HG03159 (cell line): ENCODE results near the gene ACTG2.
"Not testable (repeated sequence)": the region's sequence is repeated elsewhere in the genome, so short reads cannot be mapped to it uniquely, and the experiment has no call there.

ENCODE experiments used
- ATAC-seq: cut with Tn5 transposase; IDR thresholded peaks from one replicate; pipeline ENCODE4 v1.9.1; 2021; ENCODE audit warnings: mild to moderate bottlenecking, moderate library complexity; ENCODE audit not compliant: unreplicated experiment

Gene ACTG2

GRCh38 chr2:73891276-73891901, 1.4 kb upstream of the ACTG2 start:
- ATAC-seq, result no peak

GRCh38 chr2:73893764-73894474, 1.1 kb downstream of the ACTG2 start:
- ATAC-seq, result no peak

- no peak for ATAC-seq
Observed at GRCh38 chr2:73894475-73894850, 1.7 kb downstream of the ACTG2 start.

DNA sequence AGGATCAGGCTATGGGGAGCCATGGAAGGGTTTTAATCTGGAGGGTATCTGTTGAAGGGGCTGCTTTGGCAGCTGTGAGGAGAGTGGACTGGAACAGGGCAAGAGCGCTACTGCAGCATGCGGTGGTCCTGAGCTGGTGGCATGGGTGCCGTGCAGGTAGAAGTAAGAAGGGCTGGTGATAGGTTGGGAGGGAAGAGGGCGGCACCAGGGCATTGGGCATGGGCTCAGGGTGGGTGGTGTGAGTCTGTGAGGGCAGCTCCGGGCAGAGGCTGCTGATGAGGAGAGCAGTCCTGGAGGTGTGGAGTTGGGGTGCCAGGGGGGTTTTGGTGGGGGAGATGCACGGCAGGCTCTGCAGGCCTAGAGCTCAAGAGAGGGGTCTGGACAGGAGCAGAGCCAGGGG, 2.1 kb downstream of the ACTG2 start:
- no peak for ATAC-seq

GRCh38 chr2:73895473-73895872, 2.7 kb downstream of the ACTG2 start:
- no peak for ATAC-seq

- ATAC-seq, result peak; percentile 54
Observed at GRCh38 chr2:73896362-73897239, 3.8 kb downstream of the ACTG2 start.

DNA sequence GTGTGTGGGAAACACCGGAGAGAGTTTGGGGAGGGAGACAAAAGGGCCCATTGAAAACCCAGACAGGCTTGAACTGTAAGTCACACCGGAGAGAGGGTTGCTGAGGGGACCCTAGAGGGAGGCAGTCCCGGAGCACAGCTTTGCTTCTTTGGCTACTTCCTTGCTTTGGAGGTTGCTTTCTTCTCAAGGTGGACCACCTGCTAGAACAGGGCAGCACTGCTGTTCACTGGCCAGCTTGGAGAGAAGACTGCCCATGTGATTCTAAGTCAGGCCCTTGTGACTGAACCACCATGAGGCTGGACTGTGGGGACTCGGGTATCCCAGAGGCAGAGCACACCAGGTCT, 4.4 kb downstream of the ACTG2 start:
- ATAC-seq, result no peak

DNA sequence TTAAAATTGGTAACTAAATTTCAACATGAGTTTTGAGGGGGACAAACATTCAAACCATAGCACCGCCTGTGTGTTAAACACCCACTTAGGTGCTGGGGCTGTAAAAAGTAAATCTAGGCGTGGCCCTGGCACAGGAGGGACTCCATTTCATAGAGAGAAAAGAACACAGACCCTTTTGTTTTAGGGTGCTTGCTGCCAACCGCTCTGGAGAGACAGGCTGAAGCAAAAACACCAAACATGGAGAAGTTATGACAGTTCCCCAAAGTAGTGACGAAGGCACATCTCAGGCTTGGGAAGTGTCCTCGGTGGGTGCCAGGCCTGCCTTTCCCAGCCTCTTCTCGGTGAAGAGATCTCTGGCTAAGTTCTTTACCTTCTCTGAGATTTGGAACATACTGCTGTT, 5.1 kb downstream of the ACTG2 start:
- no peak for ATAC-seq

- ATAC-seq, result no peak
Observed at GRCh38 chr2:73899801-73900336, 7.1 kb downstream of the ACTG2 start.

GRCh38 chr2:73901143-73901542, 8.3 kb downstream of the ACTG2 start:
- no peak for ATAC-seq

DNA sequence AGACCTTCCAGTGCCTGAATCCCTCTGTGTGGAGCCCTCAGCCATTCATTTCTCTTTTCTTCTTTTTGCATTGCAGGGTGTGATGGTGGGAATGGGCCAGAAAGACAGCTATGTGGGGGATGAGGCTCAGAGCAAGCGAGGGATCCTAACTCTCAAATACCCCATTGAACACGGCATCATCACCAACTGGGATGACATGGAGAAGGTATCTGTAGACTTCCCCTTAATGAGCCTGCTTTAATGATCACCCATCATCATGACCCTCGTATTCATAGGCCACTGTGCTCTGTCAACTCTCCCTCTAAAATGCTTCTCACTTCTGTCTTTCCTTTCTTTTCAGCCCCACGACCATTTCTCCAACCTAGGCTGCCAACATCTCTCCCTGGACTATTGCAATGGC, 9.5 kb downstream of the ACTG2 start:
- ATAC-seq, result no peak

GRCh38 chr2:73903313-73903712, 10.5 kb downstream of the ACTG2 start:
- ATAC-seq, result no peak

DNA sequence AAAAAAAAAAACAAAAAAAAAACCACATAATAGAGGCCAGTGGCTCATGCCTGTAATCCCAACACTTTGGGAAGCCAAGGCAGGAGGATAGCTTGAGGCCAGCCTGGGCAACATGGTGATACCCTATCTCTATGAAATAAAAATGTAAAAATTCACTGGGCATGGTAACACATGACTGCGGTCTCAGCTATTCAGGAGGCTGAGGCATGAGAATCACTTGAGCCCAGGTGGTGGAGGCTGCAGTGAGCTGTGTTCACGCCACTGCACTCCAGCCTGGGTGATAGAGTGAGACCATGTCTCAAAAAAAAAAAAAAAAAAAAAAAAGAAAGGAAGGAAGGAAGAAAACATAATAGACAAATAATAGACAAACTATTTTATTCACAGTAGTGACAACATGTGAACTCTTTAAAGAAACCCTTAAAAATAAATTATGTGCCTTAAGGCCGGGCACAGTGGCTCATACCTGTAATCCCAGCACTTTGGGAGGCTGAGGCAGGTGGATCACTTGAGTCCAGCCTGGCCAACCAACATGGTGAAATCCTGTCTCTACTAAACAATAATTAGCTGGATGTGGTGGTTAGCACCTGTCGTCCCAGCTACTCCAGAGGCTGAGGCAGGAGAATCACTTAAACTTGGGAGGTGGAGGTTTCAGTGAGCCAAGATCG, 11.3 kb downstream of the ACTG2 start:
- not testable (repeated sequence) for ATAC-seq

DNA sequence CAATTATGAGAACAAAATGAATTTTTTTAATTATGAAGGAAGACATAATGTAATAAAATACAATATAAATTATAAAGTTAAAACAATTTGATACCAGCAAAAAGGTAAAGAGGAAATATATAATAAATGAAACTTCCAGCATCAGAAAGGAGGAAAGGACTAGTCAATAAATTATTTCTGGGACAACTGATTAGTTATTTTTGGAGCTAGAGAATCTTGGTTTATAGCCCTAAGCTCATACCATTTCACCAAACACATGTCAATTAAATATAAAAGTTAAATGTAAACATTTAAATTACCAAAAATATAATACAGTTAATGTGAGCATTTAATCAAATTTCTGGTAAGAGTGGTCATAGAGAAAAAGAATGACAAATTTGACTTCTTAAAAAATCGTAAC, 12.1 kb downstream of the ACTG2 start:
- no peak for ATAC-seq

DNA sequence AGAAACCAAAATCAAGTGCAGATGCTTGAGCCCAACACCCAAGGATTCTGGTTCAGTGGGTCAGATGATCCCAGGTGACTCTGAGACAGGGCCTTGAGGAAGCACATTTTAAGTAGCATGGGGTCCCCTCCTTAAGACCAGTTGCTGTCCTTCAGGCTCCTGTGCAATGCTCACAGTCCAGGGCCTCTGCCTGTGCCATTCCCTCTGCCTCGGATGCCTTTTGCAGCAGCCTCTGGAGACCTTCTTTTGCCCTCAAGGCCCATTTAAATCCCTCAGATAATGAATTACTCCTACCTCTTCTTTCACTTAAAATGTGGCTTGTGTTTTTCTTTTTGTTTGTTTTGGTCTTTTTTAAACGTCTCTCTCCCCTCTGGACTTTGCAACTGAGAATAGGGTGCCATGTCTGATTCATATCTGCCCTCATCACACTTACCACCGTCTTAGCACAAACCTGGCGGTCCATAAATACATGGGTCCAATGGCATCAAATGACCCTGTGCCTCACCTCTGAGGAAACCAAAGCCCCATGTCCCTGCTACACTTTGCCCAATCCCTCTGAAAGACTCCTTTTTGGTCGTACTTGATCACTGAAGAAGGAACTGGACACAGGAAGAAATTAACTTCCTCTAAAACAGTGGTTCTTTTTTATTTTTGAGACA, 14.2 kb downstream of the ACTG2 start:
- ATAC-seq, result no peak

DNA sequence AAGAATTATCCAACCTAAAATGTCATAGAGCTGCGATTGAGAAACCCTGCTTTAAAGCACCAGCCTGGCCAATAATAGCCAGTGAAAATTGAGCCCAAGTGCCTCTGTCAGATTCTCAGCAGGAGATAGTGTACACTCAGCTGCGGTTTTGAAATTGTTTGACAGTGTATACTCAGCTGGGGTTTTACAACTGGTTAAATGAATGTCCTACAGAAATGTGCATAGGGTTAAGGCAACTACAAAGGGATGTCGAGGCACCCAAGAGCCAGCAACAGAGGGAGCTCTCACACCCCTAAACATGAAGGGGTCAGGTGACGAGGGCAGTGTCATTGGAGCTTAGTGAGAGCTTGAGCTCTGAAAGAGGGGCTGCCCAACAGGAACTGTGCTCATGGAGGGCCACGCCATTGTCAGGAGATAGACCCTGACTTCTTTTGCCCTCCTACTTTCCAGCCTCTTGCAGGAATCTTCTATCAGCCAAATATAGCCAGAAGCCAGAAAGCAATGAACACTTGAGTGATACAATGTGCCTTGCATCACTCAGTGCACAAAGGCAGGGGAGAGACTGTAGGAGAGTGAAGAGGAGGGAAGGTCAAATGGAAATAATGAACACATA, 15.1 kb downstream of the ACTG2 start:
- no peak for ATAC-seq

DNA sequence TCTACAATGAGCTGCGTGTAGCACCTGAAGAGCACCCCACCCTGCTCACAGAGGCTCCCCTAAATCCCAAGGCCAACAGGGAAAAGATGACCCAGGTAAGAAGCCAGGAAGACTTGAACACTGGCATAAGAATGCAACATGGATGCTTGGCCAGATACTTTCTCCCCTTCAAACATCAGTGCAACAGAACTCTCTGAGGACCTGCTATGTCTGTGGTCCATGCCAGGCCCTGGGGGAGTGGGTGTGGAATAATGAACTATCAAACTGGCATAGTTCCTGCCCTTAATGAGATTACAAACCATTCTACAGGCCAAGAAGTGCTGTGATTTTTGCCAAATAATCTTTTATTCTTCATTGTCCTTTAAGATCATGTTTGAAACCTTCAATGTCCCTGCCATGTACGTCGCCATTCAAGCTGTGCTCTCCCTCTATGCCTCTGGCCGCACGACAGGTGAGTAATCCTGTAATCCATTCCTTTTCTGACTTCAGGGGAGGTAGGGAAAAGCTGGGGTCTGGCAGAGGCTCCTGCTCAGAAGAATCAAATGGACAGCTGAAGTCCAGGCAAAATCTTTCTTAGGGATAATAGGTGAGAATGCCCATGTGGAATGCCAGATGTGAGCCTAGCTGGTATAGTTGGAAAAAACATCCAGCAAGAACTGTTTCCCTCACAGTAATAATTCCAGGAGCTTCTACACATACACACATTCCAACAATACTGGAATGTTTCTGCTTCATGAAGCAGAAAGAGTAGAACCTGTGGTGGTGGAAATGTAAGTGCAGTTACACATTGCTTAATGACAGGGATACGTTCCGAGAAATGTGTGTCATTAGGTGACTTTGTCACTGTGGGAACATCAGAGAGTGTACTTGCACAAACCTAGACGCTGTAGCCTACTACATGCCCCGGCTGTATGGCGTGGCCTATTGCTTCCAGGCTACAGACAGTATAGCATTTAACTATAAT, 16.2 kb downstream of the ACTG2 start:
- no peak for ATAC-seq

DNA sequence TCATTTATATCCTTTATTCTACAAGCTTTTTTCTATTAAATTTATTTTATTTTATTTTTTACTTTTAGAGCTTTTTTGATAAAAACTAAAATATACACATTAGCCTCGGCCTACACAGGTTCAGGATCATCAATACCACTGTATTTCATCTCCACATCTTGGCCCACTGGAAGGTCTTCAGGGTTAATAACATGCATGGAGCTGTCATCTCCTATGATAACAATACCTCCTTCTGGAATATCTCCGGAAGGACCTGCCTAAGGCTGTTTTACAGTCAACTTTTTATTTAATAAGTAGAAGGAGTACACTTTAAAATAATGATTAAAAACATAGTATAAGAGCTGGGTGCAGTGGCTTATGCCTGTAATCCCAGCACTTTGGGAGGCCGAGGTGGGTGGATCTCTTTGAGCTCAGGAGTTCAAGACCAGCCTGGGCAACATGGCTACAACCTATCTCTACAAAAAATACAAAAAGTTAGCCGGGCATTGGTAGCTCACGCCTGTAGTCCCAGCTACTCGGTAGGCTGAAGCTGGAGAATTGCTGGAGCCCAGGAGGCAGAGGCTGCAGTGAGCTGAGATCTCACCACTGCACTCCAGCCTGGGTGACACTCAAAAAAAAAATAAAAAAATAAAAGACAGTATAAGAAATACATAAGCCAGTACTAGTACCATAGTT, 18.2 kb downstream of the ACTG2 start:
- no peak for ATAC-seq
